SKM-1 treated with dmso at 0.1 percent for 144 hours (cell line): ENCODE measurements around the gene SCN5A.
"Not testable (repeated sequence)": the region's sequence is repeated elsewhere in the genome, so short reads cannot be mapped to it uniquely, and the experiment has no call there.

Experiments used
- DNase-seq: peaks from one replicate; lab custom pipeline; 2025; ENCODE audit not compliant: unreplicated experiment; lab: John Stamatoyannopoulos, UW

The SCN5A gene

DNA sequence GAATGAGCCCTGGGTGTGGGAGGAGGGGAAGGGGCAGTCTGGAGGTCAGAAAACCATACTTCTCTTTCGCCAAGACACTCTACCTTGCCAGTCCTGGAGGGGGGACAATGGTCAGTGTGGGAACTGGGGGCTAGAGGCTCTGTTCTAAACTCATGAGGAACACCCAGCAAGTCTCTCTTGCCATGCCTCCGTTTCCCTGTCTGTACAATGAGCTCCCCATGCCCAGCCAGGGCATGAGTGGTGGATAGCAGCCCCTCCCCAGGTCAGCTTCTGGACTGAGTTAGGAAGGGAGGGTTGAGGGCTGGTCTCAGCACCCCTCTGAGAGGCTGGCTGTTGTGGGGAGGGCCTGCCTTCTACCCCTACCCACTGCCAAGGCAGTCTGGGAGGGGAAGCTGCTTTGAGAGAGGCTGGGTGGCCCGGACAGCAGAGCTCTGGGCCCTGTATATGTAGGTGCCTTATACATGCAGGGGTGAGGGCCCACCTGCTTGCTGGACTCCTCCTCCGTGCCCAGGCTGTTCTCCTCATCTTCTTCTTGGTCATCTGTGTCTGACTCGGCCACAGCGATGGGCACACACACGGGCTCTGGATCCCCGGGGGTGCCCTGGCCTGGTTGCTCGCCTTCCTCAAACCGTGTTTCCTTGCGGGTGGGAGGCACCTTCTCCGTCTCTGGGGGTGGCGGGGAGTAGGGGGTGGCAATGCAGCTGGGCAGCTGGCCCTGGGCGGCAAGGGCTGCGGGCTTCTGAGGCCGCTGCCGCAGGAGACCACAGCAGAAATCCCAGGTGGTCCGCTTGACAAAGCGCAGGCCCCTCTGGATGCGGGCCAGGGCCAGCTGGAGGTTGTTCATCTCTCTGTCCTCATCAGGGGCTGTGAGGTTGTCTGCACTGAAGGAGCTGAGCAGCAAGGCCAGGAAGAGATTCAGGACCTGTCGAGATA, 68.8 kb downstream of the SCN5A start:
- DNase-seq, result no peak

DNA sequence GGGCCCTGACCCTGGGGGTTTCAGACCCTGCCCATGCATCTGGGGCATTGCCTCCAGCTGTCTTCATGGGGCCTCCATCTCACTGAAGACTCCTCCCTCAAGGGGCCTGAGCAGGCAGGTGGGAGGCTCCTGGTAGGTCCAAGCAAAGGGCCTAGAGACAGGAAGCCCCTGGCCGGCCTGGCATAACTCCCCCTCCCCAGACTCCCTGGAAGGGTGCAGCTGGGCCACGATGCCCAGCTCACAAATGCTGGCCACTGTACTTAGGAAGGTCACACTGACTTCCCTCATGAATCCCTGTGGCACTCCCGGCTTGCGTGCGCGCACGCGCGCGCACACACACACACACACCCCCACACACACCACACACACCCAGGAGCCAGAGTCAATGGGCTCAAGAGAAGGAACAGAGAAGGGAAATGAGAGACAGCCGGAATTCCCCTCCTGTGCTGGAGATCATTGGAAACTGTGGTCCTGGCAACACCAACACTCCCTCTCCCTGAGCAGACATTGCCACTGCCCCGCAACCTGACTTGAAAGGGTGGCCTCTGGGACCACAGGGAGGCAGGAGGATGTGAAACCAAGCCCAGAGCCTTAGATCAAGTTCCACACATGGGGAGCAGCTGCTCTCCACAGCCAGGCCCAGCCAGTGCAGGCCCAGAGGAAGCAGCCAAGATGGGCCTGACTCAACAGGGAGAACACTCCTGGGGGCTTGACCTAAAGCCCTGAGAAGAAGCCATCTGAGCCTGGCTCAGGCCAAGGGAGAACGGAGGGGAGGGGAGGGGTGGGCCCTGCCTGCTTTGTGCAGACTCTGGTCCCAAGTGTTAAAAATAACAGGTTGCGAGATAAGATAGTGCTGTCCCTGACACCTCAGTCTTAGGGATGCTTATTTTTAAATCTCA, 69.7 kb downstream of the SCN5A start:
- DNase-seq, result no peak

DNA sequence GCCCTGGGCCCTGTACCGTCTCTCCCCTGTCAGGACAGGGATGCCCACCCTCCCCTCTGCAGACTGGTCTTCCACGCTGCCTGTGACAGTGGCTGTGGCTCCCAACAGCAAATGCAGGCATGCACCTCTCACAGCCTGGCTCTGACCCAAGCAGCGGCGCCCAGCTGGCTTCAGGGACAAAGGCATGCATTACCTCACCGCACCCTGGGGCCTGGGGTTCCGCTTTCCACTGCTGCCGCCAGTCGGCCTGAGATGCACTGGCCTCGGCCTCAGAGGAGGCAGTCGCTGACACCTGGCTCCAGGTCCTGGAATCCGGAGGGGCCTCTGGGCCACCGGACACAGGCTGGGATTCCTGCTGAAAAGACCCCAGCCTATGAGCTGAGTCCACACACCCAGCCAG, 70.3 kb downstream of the SCN5A start:
- DNase-seq, result no peak

DNA sequence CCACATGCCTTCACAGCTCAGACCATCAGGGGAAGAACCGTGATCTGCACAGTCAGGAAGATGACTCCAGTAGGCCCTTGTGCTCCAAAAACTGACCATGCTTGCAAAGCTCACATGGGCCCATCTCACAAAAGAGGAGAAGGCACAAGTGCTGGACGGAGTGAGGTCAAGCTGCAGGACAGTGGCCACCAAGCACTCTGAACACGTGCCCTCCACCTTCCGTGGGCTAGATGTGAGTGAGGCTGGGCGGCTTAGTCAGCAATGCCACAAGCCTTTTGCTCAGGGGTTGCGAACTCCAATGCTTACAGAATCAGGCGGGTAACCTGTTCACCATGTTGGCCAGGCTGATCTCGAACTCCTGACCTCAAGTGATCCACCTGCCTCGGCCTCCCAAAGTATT, 70.9 kb downstream of the SCN5A start:
- DNase-seq, result no peak

DNA sequence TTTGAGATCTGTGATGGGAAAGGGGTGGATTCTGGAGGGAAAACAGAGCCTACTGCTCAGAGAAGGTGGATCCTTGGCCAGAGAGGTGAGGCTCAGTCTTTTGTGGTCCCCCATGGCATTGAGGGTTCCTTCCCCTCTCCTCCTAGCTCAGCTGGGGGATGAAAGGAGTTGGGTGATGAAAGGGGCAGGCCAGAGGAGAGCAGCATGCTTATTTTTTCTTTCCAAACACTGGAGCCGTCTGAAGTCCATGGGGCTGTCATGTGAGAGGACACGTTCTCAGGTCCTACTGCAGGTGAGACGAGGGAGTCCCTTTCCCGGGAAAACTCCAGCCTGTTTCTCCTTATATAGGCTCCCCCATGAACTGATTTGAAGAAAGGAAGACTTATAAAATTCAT, 71.4 kb downstream of the SCN5A start:
- DNase-seq, result no peak

DNA sequence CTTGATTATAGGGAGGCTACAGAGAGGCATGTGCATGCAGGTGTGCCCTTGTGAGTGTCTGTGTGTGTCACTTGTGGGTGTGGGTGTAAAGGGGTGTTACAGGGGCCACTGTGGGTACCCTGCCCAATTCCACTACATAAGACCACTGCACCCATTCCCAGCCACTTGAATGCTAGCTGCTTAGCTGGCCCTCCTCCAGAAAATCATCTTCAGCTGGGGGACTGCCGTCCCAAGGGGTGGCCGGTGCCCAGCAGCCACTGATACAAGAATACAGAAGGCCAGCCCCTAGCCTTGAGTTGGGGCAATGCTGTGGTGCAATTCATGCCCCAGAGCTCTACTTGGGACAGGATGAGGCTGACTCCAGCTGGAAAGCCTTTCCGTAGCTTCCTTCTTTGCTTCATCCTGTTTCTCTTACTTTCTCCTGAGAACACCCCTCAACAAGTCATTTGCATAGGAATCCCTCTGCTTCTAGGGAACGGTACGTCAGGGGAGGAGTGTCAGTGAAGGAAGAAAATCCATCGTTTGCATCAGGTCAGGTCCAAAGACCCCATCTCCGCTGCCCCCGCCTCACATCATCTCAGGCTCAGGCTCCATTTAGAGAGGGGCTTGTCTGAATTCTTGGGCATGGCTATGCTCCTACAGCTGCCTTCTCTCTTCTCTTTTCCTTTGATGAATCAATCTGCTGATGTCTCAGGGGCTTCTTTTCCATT, 72.0 kb downstream of the SCN5A start:
- DNase-seq, result no peak

DNA sequence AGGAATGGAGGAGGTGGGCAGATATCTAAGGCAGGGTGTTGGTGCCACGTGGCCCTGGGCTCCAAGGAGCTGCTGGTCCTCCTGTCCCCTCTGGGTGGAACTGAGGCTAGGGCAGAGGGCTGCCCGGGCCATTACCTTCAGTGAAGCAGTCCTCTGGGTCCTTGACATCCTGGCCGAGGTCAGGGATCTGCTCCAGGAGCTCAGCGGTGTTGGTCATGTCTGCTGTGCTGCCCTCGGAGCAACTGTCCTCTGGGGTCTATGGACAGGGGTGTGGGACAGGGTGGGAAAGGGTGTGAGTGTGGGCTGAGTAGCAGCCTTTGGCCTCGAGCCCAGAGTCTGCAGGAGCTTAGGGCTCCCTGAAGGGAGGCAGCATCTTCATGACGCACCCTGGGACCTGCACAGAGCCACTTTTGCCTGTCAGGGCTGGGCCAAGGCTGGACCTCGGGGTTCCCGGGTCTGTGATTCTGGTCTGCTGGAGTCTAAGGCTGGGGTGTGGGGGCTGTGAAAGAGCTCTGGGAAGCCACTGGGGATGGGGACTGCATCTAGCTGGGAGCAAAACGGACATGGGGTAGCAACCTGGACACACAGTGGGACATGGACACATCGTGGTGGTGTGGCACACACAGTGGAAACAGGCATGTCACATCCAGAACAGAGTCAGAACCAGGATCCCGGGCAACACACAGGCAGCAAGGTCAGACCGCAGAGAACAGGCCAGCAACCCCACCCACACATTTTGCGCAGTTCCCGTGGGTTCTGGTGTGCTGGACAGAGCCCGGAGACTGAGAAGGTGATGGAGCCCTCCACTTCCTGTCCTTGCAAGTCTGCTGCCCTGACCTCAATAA, 72.7 kb downstream of the SCN5A start:
- no peak for DNase-seq

DNA sequence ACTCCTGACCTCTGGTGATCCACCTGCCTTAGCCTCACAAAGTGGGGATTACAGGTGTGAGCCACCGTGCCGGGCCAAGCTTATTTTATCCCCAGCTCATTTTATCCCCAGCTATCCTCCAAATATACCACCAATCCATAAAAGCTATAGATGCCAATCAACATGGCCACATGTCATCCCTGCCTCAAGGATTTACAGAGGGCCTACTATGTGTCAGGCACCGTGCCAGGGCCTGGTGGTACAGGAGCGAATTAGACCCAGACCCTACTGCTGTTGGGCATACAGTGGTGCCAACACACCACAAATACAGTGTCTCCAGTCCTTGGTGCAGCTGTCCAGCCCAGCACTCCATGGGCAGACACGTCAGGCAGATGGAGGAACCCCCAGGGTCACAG, 73.4 kb downstream of the SCN5A start:
- no peak for DNase-seq

DNA sequence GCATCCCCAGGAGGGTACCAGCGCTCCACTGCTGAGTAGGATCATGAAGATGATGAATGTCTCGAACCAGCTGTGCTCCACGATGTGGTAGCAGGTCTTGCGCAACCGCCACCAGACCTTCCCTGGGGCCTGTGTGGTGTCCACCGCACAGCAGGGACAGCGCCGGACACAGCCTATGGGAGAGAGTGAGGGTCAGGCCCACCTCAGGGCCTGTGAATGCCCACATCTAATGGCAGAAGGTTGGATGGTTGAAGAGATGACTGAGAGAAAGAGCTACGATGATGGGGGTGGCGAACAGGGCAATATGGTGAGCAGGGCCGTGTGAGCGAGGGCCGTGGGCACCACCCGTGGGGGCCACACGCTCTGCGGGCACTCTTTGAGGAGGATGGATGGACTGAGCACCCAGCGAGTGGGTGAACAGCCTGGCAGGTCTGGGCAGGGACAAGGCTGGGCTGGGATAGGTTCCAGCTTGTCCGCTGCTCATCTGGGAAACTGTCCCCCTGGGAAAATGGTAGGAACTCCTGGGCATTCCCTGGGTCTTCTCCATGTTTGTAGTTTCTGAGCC, 74.1 kb downstream of the SCN5A start:
- DNase-seq, result no peak

DNA sequence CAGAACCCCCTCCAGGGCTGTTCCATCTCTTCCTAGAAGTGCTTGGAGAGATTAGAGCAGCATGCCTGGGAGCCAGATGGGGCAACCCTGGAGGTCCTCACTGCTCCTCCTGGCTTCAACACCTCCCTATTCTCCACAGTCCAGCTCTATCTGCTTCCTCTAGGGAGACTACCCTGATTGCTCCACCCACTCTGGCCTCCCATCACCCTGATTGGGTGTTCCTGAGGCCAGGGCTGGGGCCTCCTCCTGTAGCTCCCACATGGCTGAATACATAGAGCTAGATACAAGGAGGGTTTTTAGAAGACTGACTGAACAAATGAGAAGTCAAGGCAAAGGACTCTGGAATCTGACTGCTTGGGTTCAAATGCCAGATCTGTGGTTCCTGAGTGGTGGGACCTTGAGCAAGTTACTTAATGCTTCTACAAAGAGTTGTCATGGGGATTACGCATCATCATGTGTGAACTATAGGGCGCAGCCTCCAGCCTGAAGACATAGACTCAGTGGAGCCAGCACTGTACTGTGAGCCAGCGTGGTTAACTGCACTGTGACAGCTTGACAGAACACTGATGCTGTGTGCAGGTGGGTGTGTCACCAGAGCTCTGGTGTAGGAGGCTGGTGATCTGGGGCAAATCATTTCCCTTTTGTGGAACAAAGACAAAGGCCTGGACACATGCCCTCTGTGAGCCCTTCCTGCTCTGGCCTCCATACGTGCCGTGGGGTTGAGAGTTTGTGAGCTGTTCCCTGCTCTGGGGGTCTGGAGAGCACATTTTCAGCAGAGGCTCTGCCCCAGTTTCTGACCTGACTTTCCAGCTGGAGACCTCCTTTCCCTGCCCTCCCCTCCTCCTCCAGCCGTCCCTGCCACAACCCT, 74.8 kb downstream of the SCN5A start:
- DNase-seq, result no peak

DNA sequence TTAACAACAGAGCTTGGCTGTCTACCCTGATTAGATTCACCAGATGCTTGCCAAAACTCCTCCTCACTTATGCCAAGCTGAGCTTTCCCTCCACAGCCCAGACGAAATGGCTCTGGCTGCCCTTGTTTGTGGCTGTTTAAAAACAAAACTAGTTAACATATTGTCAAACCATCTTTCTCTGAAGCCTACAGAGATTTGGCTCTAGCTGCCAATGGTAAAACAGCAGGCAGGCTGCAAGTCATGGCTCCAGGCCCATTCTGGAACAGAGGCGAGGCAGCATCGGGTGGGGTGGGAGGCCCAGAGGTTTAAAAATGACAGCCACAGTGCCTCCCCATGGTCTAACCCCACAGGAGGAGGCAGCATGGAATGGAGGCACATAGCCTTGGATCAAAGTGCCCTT, 75.9 kb downstream of the SCN5A start:
- no peak for DNase-seq

DNA sequence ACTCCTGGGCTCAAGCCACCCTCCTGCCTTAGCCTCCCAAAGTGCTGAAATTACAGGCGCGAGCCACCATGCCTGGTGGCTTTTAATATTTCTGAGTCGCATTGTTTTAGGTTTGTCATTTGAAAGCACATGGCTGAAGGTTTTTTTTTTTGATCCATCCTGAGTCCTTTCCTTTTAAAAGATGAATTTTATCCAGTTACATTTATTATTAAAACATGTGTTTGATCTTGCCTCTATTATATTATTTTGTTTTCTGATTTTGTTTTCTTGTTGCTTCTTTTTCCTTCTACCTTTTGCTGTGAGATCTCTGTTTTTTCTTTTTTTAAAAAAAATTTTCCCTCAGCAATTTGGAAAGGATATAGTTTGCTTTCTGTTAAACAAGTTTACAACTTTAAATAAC, 76.4 kb downstream of the SCN5A start:
- no peak for DNase-seq

DNA sequence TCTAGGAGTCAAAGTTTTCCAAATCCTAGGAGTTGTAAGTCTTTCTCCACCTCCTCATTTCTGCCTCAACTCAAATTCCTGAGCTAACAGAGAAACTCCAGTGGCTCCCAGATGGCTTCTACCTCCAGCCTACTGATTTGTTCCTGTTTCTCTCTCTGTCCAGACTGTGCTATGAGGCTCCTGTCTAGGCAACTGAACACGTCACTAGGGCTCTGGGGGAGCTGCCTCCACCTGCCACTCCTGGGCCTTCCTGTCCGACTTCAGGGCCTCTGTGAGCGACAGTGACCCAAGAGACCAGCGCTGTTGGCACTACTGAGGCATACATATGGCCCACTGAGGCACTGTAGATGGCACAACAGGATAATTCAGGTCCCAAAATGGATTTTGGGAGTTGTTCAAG, 82.0 kb downstream of the SCN5A start:
- no peak for DNase-seq

DNA sequence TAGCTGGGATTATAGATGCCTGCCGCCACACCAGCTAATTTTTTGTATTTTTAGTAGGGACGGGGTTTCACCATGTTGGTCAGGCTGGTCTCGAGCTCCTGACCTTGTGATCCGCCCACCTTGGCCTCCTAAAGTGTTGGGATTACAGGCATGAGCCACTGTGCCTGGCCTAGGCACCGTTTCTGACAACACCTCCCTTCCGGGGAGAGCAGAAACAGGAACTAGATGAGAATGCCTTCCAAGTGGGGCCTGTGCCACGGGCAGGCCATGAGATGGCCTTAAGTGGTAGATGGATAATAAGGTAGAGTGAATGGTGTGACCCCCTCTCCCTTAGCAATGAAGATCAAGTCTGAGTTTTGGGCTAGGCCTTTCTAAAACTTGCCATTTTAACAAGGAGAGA, 82.7 kb downstream of the SCN5A start:
- DNase-seq, result not testable (repeated sequence)

DNA sequence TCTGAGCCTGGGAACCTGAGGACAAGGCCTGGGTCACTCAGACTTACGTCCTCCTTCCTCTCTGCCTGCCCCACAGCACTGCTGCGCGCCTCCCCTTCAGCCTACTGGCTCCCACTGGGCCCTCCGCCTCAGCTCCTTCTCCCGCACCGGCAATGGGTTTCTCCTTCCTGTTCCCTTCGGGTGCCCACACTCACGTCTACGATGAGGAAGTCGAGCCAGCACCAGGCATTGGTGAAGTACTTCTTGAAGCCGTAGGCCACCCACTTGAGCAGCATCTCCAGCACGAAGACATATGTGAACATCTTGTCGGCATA, 83.3 kb downstream of the SCN5A start:
- no peak for DNase-seq

DNA sequence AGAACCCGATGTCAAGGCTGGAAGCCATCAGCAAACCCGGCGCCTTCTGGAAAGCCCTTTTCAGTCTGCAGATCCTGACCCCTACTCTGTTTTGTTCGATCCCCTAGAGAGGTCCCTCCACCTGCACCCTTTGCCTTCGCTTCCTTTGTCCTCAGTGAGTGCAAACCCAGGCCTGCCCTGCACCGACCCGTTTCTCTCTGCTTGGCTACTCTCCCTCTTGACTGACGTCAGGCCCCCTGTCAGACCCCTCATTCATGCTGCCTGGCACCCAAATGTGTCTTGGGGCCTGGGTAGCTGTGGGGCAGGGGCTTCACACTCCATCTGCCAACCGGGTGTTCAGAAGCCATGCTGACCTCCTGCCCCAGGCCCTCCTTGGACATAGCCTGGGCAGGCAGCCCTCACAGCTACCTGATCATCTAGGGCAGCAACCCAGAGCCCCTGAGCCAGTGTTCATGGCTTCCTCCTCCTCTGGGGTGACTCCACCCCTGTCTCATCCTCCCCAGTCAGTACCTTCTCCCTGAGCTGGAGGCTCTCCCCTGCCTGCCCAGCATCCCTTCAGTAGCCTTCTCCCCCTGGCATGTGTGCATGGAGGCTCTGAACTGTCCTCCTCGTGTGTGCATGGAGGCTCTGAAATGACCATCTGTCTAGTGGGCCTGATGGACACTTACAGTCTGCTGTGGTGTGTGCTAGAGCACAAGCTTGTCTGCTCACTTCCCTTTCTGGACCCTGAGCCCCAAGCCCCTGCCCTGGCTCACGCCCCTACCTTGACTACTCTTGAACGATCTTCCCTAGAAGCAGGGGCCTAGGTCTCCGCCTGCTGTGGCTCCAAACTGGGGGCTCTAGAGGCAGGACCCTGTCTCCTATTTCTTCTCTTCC, 83.9 kb downstream of the SCN5A start:
- DNase-seq, result no peak

DNA sequence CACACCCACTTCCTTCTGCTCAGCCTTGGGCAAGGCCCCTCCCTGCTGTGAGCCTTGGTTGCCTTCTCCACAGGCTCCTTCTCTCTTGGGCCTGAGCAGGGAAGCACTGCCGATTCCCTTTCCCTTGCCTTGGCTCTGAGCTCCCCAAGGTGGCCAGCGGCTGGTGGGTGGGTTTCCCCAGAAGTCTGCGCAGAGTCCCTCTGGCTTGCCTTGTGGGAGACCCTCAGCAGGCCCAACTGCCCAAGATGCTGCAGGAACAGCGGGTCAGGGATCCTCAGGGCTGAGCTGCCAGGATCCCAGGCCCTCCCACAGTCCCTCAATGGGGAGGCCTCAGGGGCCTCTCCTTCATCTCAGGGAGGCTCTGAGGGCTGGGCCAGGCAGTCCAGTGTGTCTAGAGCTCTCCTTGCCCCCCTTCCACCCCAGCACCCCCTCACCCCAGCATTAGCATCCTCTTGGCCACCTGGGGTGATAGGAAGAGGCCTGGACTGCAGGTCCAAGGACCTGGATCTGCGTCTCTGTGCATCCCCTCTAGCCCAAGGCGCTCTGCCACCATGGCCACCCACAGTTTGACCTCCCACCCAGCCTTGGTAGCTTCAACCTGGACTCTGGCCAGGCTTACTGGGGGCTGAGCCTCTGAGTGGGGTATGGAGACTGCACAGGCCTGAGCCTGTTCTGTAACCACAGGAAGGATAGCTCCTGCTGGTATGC, 84.7 kb downstream of the SCN5A start:
- DNase-seq, result no peak

DNA sequence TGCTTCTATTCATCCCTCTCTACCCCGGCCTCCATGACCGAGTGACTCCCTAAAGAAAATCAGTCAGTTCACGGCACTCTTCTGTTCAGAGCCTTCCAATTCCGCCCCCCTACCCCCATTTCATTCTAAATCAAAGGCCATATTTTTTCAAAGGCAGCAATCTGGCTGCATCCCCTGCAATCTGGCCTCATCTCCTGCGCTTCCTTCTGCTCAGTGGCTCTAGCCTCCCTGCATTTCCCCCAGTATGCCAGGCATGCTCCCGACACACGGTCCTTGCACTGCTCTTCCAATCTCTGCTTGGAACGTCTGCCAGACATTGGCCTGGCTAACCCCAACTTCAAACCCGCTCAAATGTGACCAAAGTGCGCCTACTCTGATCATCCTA, 85.6 kb downstream of the SCN5A start:
- no peak for DNase-seq
